Measurements from ENCODE around the gene TBC1D23.
"Not testable (repeated sequence)": the region's sequence is repeated elsewhere in the genome, so short reads cannot be mapped to it uniquely, and the experiment has no call there.

The TBC1D23 gene

DNA sequence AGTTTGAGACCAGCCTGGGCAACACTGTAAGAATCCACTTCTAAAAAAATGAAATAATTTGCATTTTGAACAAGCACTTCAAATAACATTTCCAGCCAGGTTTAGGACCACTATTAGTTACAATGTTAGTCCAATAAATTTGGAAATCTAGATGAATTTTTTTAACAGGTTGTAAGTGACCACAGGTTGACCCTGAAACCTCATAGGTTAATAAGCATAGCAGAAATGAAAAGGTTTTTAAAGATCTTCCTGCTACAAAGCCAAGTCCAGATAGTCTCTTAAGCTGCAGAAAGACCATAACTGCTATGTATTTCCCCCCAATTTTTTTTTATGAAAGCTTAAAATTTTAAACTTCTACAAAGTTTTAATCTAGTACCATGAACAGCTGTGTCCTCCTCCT lies 72.3 kb downstream of the TBC1D23 start:
- no peak for DNase-seq
- in situ Hi-C loops (cut with HindIII; ENCODE audit: low pct_ligation_motif_present, low pct_unique_long_range_greater_than_20kb, low sequenced_read_pairs): no loop called here

DNA sequence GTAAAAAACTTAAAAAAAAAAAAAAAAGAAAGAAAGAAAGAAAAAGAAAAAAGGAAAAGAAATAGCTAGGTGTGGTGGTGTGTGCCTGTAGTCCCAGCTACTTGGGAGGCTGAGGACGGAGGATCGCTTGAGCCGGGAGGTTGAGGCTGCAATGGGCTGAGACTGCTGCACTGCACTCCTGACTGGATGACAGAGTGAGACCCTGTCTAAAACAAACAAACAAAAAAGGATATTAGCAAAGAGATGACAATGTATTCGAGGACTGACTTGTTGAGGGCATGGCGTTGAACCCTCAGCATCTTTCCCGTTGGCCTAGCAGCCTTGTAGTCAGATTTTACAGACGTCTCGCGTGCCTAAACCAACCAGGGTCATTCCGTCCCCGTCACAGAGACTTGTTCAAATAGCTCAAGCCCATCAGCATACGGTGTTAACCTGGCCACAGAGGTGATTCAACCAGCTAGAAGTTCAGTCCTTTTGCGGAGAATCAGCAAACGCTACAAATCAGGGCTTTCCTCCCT lies 73.2 kb downstream of the TBC1D23 start:
- in situ Hi-C loops (cut with HindIII; ENCODE audit: low pct_ligation_motif_present, low pct_unique_long_range_greater_than_20kb, low sequenced_read_pairs): no loop called here
- no peak for DNase-seq

DNA sequence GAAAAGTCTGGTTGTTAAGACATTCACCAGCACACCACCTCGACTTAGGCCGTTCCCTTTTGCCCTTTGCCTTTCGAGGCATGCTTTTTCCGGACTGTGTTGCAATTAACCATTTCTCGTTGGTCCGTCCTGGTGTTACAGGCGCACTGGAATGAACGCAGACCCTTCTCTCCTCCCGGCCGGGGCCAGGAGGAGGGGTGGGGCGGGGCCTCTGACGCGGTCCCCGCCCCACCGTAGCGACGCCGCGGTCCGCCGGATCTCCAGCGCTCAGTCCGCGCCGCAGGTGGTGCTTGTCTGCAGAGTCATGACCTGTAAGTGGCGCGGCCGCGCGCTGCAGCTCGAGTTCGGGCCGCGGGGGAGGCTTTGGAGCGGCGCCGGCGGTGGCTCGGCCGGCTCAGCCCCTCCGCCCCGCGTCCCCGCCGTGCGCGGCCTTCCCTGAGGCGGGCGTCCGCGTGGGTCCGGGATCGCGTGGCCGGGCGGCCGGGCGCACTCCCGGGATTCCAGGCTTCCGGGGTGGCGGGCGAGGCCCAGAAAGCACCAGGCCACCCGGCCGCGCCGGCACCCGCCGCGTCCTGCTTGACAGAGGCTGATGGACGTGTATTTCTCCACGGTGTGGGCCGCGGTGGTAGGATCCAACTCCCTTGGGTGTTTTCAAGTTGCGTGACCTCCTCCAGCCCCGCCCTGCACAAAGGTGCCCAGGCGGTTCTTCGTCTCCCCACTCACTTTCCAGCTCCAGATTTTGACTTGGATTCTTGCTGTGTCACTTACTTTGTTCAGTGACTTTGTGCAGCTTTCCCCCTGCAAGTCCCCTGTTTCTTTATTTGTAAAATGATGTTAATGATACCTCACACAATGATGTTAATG lies 73.9 kb downstream of the TBC1D23 start, which contains the start of gene NIT2:
NIT2 (plus strand) TSS at position 270 of the 864 bp plus-strand sequence; CDS start at position 305, 35 bp downstream.
- DNase-seq: peak; percentile 80
- in situ Hi-C loops (cut with HindIII; ENCODE audit: low pct_ligation_motif_present, low pct_unique_long_range_greater_than_20kb, low sequenced_read_pairs): no loop called here

DNA sequence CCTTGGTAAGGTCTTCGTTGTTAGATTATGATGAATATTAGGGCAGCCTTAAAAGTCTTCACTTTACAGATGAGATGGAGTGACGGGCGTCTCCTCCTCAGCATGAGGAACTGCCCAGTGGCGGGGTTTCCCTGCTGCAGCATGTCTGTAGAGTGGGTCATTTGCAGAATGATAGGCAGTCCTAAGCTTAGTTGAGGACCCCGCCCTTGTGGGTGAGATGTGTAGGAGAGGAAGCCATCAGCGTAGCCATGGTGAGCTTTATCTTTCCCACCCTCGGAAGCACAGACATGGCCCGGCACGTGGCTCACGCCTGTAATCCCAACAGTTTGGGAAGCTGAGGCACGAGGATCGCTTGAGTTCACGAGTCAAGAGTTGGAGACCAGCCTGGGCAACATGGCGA lies 74.6 kb downstream of the TBC1D23 start:
- in situ Hi-C loops (cut with HindIII; ENCODE audit: low pct_ligation_motif_present, low pct_unique_long_range_greater_than_20kb, low sequenced_read_pairs): no loop called here
- DNase-seq: peak; percentile 27

DNA sequence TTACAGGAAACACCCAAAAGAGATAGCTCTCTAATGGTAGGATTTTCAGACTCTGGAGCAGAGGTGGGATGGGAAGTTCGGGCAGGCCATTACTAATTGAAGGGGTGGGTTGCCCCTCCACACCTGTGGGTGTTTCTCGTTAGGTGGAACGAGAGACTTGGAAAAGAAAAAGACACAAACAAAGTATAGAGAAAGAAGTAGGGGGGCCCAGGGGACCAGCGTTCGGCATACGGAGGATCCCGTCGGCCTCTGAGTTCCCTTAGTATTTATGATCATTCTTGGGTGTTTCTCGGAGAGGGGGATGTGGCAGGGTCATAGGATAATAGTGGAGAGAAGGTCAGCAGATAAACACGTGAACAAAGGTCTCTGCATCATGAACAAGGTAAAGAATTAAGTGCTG lies 75.4 kb downstream of the TBC1D23 start:
- in situ Hi-C loops (cut with HindIII; ENCODE audit: low pct_ligation_motif_present, low pct_unique_long_range_greater_than_20kb, low sequenced_read_pairs): not testable (repeated sequence)

DNA sequence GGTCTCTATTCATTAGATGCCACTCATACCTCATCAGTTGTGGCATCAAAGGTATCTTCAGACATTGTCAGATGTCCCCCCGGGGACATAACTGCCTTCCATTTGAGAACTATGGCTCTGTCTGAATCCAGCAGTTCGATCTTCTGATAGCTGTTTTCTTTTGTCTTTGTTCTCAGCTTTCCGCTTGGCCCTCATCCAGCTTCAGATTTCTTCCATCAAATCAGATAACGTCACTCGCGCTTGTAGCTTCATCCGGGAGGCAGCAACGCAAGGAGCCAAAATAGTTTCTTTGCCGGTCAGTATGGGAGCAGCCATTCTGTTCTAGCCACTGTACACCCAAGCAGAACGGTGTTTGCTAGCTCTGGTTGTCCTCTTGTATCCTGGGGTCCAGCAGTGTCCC lies 78.1 kb downstream of the TBC1D23 start:
- in situ Hi-C loops (cut with HindIII; ENCODE audit: low pct_ligation_motif_present, low pct_unique_long_range_greater_than_20kb, low sequenced_read_pairs): no loop called here
- no peak for DNase-seq

More for the DNA sequence above, 75.4 kb downstream of the TBC1D23 start:
- DNase-seq: not testable (repeated sequence)

DNA sequence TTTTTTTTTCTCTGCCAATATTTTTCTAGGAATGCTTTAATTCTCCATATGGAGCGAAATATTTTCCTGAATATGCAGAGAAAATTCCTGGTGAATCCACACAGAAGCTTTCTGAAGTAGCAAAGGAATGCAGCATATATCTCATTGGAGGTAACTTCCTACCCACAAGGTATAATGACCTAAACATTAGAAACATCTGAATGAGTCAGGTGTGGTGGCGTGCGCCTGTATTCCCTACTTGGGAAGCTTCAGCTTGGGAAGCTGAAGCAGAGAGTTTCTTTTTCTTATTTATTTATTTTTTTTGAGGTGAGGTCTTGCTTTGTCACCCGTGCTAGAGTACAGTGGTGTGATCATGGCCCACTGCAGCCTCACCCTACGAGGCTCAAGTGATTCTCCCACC lies 79.0 kb downstream of the TBC1D23 start:
- no peak for DNase-seq
- in situ Hi-C loops (cut with HindIII; ENCODE audit: low pct_ligation_motif_present, low pct_unique_long_range_greater_than_20kb, low sequenced_read_pairs): no loop called here

DNA sequence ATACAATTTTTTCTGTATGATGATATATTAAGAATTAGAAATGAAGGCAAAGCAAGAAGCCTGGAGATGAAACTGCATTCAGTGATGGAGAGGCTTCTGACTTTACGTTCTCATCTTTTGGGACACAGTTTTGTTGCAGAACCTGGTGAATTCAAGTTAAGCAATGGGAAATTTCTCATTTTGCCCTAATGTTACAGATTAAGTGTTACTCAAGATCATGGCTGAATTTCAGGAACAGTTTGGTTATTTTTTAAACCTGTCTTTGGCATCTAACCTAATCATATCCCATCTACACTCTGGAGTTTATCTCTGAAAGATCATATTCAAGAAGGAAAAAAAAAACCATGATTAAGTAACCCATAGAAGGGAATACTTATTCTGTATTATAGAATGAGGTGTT lies 79.7 kb downstream of the TBC1D23 start:
- no peak for DNase-seq
- in situ Hi-C loops (cut with HindIII; ENCODE audit: low pct_ligation_motif_present, low pct_unique_long_range_greater_than_20kb, low sequenced_read_pairs): no loop called here

DNA sequence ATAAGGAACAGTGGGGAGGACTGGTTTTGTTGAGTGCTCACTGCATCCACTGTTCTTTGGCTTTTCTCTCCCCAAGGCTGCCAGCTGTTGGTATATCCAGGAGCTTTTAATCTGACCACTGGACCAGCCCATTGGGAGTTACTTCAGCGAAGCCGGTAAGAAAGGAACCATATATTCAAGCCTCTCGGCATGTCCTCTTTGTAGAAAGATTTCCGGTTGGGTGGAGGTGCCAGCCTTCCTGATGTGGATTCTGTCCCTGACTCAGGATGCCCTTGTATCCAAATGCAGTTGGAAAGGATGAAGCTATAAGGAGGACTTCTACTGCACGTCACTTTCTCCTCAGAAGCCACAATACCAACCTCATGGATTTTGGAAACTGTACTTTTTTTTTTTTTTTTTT lies 87.9 kb downstream of the TBC1D23 start:
- in situ Hi-C loops (cut with HindIII; ENCODE audit: low pct_ligation_motif_present, low pct_unique_long_range_greater_than_20kb, low sequenced_read_pairs): no loop called here
- DNase-seq: no peak

DNA sequence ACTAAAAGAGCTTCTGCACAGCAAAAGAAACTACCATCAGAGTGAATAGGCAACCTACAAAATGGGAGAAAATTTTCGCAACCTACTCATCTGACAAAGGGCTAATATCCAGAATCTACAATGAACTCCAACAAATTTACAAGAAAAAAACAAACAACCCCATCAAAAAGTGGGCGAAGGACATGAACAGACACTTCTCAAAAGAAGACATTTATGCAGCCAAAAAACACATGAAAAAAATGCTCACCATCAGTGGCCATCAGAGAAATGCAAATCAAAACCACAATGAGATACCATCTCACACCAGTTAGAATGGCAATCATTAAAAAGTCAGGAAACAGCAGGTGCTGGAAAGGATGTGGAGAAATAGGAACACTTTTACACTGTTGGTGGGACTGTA lies 91.0 kb downstream of the TBC1D23 start:
- DNase-seq; in situ Hi-C loops (cut with HindIII; ENCODE audit: low pct_ligation_motif_present, low pct_unique_long_range_greater_than_20kb, low sequenced_read_pairs): not testable (repeated sequence)

DNA sequence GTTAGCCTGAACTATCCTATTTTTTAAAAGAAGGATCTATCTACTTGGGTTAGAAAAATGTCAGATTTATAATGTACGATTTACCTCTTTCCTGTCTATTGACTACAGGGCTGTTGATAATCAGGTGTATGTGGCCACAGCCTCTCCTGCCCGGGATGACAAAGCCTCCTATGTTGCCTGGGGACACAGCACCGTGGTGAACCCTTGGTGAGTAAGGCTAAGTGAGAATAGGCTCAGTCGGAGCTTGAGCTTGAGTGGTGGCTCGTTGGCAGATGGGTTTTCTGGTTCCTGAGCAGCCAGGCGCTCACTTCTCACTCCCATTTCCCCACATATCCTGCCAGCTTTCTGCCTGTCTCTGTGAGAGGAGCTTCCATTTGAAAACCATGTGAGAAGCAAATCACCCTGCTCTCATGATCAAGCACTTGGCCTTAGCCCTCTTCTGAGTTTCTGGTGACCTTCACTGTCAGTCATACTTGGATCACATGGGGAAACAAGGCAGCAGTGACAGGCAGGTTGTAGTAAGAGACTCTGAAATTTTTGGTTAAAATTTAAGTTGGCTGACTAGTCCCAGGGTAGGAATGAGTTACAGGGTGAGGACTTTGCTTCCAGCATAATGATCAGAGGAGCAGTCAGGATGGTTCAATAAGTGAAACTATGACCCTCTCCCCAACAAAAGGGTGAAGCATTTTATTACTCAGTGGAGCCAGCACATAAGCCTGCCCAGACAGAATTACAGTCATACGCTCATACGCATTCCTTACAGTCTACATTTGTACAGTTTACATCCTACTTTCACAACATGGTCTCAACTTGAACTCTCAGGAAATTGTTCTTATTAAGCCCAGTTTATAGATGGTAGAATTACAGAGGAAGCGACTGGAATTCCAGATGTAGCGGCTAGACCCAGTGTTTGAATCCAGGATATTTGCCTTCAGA lies 91.8 kb downstream of the TBC1D23 start:
- in situ Hi-C loops (cut with HindIII; ENCODE audit: low pct_ligation_motif_present, low pct_unique_long_range_greater_than_20kb, low sequenced_read_pairs): no loop called here
- DNase-seq: no peak

DNA sequence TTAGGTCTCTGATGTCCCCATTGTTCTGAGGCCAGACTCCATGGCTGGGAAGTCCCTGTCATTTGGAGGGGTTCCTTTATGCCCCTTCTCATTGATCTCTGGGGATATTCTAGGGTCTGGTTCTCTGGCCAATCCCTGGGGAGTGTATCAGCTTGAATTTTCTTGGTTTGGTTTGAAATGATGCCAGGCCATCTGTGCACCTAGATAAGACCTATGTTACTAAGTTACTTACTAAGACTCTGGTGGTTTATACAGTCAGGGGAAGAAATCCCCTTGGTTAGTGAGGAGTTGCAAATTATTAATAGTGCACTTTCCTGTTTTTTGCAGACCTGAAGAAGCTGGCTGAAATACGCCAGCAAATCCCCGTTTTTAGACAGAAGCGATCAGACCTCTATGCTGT lies 94.1 kb downstream of the TBC1D23 start:
- DNase-seq: peak; percentile 83
- in situ Hi-C loops (cut with HindIII; ENCODE audit: low pct_ligation_motif_present, low pct_unique_long_range_greater_than_20kb, low sequenced_read_pairs): no loop called here

DNA sequence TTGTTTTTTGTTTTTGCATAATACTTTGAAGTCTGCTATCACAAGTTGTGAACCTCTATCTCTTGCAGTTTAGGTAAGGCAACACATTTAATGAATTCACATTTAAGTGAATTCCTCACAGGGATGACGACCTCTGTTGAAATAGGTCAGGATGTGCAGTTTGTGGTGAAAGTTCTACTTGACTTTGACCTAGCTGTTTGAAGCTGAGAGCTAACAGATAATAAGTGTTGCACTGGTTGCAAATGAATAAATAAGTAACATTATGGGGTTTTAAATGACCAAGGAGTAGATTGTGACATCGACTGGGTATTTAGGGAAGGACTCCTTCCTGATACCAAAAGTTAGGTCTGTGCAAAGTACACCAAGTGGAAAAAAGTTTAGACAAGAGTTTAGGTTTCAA lies 97.6 kb downstream of the TBC1D23 start:
- DNase-seq: peak; percentile 12
- in situ Hi-C loops (cut with HindIII; ENCODE audit: low pct_ligation_motif_present, low pct_unique_long_range_greater_than_20kb, low sequenced_read_pairs): no loop called here

DNA sequence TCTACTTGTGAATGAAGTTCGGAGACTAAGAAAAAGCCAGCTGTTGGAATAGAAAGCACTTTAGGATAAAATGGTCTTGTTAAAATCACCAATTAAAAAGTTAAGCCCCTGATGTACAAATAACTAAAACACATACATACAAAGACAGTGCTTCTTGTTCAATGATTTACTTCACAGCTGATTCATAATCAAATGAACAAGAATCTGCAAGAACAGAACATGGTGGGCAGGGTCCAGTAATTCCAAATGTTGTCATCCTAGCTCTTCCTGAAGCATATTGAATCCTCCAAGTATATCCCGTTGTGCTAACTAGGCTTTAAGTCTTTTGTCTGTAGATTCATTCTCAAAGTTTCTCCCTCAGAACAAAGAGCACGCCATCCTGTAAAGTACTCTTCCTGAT lies 98.2 kb downstream of the TBC1D23 start:
- no peak for DNase-seq
- in situ Hi-C loops (cut with HindIII; ENCODE audit: low pct_ligation_motif_present, low pct_unique_long_range_greater_than_20kb, low sequenced_read_pairs): no loop called here

DNA sequence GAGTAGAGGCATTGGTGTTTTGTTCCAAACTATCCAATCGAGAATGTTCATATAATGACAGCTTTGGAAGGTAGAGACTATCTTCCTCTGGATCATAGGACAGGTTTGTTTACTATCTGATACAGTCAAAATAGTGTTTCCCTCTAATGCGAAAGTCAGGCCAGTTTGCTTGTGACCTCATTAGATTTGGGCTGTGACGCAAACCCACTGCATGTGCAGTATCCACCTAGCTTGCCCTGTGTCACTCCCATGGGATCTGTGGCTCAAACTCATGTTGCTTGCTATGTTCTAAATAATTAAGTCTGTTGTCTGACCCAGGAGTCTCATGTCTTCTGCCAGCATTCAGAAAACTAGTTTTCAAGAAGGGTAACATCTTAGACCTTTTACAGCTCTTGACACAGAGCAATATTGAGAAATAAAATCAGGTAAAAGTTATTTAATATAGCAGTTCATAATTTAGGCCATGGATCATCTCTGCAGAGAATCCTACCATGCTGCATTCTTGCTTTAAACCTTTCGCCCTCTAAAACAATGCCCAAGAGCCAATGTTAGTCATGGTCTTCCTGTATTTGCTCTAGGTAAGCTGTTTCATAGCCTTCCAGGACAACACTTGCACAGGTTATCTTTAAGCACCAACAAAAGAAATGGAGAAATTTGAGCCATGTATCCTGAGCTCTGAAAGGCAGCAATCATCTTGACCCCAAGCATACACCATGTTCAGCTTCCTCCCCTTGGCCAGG lies 100.1 kb downstream of the TBC1D23 start:
- in situ Hi-C loops (cut with HindIII; ENCODE audit: low pct_ligation_motif_present, low pct_unique_long_range_greater_than_20kb, low sequenced_read_pairs): no loop called here
- DNase-seq: no peak

DNA sequence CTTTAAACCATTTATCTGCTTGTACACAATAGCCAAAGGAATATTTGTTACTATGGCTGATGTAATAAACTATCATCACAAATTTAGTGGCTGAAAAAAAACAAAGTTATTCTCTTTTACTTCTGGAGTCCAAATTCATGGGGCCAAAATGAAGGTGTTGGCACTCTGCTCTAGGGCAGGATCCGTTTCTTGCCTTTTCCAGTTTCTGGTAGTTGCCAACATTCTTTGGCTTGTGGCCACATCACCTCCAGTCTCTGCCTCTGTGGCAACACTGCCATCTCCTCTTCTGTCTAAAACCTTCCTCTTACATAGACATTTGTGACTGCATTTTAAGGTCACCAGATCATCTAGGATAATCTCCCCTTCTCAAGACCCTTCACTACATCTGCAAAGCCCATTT lies 101.1 kb downstream of the TBC1D23 start:
- no peak for DNase-seq
- in situ Hi-C loops (cut with HindIII; ENCODE audit: low pct_ligation_motif_present, low pct_unique_long_range_greater_than_20kb, low sequenced_read_pairs): no loop called here

DNA sequence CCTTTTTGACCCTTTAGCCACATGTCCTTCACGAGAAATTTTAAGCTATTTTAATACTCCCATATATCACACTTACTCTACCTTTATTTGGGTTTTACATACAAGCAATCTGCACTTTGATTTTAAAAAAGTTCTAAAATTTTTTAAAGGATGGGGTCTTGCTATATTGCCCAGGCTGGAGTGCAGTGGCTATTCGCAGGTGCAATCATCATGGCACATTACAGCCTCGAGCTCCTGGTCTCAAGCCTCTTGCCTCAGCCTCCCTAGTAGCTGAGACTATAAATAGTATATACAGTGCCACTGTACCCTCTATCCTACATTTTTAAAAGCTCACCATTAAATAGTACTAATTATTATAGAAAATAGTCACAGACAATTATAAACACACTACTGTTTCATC lies 103.6 kb downstream of the TBC1D23 start:
- in situ Hi-C loops (cut with HindIII; ENCODE audit: low pct_ligation_motif_present, low pct_unique_long_range_greater_than_20kb, low sequenced_read_pairs): no loop called here
- no peak for DNase-seq

DNA sequence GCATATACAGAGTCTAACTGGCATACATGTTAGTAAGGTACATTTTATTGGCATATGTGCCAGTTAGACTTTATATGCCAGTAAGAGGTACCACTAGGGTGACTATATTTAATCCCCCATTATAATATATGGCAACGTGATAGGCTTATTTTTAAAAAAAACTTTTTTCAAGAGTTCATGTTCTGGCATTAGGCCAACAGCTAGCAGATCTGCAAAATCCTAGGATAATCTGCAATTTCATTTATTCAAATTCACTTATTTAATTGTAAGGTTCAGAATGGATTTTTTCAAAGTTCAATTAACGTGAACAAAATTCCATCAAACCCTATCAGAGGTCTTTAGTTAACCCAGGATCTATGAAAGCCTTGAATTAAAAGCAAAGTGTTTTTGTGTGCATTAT lies 105.6 kb downstream of the TBC1D23 start:
- no peak for DNase-seq
- in situ Hi-C loops (cut with HindIII; ENCODE audit: low pct_ligation_motif_present, low pct_unique_long_range_greater_than_20kb, low sequenced_read_pairs): no loop called here

DNA sequence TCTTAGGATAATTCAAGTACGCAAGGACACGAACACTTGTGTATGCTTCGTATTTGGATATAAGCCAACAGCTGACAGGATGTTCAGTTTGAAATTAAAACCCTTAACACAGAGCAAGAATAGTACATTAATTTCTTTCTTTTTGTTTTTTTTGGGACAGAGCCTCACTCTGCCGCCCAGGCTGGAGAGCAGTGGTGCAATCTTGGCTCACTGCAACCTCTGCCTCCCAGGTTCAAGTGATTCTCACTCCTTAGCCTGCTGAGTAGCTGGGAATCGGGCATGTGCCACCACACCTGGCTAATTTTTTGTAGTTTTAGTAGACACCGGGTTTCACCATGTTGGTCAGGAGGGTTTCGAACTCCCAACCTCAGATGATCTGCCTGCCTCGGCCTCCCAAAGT lies 107.6 kb downstream of the TBC1D23 start:
- DNase-seq: no peak
- in situ Hi-C loops (cut with HindIII; ENCODE audit: low pct_ligation_motif_present, low pct_unique_long_range_greater_than_20kb, low sequenced_read_pairs): no loop called here

Measured in ACHN (cell line).